ENCODE results near the gene FMO2.
A peak's percentile ranks its signal among the peaks of the same experiment; 100 is the strongest.

FMO2 gene

GRCh38 chr1:171212607-171213351, 27.7 kb downstream of the FMO2 start:
- H3K27ac ChIP-seq = no peak overlapping the region; the same call in 1 of the 2 replicates
- TF ChIP-seq ZFX (IDR thresholded peaks at IDR 0.05) (no peak), CTCF (conservative IDR thresholded peaks at IDR 0.05) (no peak)

- peak overlapping the region; percentile 11; the same call in 1 of the 2 replicates for H3K27ac ChIP-seq
- TF ChIP-seq ZFX (IDR thresholded peaks at IDR 0.05) (no peak), CTCF (conservative IDR thresholded peaks at IDR 0.05) (peak; percentile 8; the same call in 1 of the 2 replicates)
Measured at GRCh38 chr1:171213559-171214454, 28.7 kb downstream of the FMO2 start.

DNA sequence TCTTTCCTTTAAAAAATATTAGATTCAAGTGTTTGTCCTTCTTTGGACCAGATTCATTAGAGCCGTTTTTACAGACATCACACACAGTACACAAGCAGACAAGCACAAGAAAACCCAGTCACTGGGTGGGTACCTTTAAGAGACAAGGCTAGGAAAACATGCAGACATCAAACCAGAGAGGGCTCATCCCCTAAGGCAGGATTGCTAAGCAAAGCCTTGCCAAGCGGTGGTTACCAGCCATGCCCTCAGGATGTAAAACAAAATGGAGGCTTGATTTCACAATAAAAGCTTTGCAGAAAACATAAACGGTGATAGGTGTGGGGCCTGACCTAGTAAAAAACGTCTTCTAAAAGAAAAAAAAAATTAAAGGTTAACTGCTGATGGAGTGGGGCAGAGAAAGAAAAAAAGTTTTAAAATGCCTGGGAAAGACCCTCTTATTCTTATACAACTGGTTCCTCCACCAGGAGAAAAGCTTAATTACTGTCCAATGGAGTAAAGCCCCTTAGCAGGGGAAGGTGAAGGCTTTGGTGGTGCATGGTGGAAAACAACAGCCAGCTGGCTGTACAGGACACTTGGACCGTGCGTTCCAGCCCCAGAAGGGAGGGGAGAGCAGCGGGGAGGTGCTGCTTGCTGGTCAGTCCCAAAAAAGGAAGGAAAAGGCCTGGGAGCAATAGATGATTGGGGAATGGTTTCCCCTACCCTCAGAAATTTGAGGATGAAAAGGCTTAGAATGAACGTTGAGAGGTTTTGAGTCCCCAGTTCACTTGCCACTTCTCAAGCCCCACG, 32.8 kb downstream of the FMO2 start:
- H3K27ac ChIP-seq = peak overlapping the region; percentile 95
- no peak for TF ChIP-seq CTCF (conservative IDR thresholded peaks at IDR 0.05)
- no peak for TF ChIP-seq ZFX (IDR thresholded peaks at IDR 0.05)

- H3K27ac ChIP-seq = peak overlapping the region; percentile 95
- no peak for TF ChIP-seq CTCF (conservative IDR thresholded peaks at IDR 0.05)
- no peak for TF ChIP-seq ZFX (IDR thresholded peaks at IDR 0.05)
Measured at GRCh38 chr1:171218661-171219060, 33.6 kb downstream of the FMO2 start.

GRCh38 chr1:171219346-171220080, 34.4 kb downstream of the FMO2 start:
- peak overlapping the region; percentile 87; the same call in 1 of the 2 replicates for H3K27ac ChIP-seq

More at GRCh38 chr1:171219346-171220080, 34.4 kb downstream of the FMO2 start:
- TF ChIP-seq CTCF (conservative IDR thresholded peaks at IDR 0.05) (no peak), ZFX (IDR thresholded peaks at IDR 0.05) (no peak)
